NCI-H345 treated with DMSO at 0.1 percent for 48 hours (cell line): ENCODE measurements around the gene CPEB4.

Experiments used
- DNase-seq: peaks from one replicate; lab custom pipeline; 2025; ENCODE audit not compliant: unreplicated experiment; lab: John Stamatoyannopoulos, UW

Gene CPEB4

DNA sequence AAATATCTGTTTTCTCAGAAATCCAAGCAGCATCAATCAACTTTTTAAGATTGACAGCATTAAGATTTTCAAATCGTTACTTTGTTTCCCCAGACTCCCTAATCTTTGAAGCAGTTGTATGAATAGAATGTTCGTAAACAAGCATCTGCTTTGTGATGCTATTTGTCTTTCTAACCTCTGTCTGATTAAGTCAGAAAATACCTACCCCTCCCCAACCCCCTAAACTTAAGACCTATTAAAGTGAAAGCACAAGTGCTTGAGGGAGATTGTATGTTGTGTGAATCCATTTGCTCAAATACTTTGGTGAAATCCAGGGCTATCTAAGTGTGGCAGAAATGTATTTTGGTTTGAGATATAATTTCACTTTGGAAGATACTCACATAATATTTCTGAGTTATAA lies 53.0 kb downstream of the CPEB4 start:
- no peak for DNase-seq

DNA sequence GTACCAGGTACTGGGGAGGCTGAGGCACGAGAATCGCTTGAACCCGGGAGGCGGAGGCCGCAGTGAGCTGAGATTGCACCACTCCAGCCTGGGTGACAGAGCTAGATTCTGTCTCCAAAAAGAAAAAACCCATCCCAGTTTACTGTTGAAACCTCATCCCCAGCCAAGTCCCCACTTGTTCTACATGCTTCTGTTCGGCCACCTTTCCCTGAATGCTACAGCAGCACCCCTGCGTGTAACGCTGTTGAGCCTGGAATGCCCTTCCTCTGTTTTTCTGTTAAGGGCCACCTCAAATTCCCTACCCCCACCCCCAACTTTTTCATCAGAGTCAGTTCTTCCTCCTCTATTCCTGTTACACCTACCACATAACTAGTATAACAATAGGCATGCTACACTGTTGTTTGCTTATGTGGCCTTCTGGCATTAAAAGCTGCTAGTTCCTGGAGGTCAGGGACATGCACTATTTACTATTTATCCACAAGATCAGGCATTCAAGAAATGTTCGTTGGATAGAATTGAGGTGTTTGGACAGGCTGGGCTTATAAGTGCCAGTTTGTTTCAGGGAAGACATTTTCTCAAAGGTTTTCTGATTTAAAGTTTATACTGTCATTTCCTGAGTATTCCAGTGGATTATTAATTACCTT lies 53.7 kb downstream of the CPEB4 start:
- no peak for DNase-seq

GRCh38 chr5:173944511-173944910 lies 56.4 kb downstream of the CPEB4 start:
- DNase-seq, result no peak

- no peak for DNase-seq
Observed at GRCh38 chr5:173945160-173945559, 57.0 kb downstream of the CPEB4 start.

DNA sequence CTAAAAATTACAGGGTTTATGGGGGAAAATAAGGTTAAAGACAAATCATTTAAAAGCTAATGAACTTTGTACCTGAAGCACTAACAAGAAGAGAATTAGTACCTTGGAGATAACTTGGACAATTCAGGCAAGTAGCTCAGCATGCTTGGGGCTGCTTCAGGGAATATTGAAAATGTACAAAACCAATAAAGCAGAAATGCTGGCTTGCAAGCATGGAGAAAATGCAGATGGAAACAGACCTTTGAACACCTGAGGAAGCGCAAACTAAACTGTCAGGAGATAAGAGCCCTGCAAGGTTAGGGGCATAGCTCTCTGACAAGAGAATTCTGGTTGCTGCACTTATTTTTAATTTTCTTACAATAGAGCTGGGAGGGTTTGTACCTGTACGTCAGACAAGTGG lies 58.2 kb downstream of the CPEB4 start:
- no peak for DNase-seq

DNA sequence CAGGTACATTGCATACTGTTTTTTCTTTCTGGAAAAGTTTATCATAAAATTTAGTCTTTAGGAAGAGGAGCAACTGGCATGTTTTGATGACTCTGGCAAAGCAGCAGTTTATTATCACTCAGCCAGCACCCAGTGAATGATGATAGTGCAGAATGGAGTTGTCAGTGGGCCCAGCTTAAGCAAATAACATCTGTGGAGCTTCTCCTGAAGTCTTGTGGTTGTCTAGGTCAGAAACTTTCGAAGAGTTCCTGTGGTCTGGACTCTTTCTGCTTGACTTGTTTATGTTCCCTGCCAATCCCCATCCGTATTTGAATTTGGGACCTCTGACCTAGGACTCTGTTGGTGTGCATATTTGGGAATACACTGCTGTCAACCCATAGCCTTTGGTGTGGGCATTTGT lies 62.7 kb downstream of the CPEB4 start:
- DNase-seq, result no peak

- DNase-seq, result no peak
Observed at GRCh38 chr5:173953528-173954090, 65.5 kb downstream of the CPEB4 start.

GRCh38 chr5:173954671-173955521 lies 66.7 kb downstream of the CPEB4 start:
- no peak for DNase-seq

DNA sequence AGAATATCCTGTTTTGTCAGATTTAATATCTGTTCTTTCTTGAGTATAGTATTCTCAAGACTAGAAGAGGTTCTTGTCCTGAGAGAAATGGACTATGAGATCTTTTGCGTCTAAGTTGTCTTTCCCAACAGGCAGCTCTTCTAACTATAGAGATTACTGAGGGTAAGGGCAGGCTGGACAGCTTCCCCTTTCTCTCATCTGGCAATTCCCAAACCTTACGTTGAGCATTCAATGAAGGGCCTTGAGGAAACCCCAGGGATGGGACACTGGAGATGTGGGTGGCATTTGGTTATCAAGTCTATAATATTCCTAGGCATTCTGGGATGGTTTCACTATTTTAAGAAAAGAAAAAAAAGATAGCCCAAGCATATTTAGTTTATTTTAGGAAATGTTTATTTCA lies 72.8 kb downstream of the CPEB4 start:
- DNase-seq, result no peak

DNA sequence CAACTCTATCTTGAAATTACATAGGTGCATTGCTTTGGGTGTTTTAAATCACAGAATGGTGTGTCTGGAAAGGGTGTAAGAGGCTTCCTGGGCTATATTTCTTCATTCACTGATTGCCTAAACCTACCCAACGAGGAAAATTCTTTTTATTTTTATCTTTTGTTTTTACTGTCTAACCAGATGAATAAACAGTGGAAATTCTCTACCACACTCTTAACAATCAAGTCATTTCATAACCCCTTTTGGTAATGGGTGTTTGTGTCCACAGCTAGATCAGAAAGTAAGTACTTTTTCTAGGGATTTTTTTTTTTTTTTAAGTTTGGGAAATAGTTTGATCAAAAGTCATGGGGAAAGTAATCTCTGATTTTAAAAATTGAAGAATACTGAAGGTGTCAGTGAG lies 73.3 kb downstream of the CPEB4 start:
- DNase-seq, result no peak

DNA sequence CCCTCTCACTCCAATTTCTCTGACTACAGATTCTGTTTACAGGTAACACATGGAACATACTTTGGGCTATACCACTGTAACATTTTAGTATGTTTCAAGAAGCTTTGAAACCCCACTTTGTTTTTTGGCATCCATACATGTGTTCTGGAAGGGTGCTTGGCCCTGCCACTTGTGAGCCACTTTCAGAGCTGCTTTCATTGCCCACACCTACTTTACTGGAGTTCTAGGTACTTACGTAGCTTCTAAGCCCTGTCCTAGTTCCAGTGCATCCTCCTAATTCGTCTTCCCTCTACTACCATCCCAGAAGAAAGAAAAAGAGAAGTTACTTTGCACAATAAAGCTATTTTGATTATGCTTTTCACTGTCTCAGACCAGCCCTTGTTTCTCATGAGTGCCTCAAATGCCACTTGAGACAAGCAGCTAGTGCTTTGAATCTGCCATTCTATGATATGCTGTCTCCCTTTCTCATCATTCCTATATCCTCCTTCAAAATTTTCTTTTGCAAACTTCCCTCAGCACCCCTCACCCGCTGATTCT lies 74.4 kb downstream of the CPEB4 start:
- no peak for DNase-seq

- DNase-seq, result peak; percentile 23
Observed at GRCh38 chr5:173963182-173963838, 75.2 kb downstream of the CPEB4 start.

DNA sequence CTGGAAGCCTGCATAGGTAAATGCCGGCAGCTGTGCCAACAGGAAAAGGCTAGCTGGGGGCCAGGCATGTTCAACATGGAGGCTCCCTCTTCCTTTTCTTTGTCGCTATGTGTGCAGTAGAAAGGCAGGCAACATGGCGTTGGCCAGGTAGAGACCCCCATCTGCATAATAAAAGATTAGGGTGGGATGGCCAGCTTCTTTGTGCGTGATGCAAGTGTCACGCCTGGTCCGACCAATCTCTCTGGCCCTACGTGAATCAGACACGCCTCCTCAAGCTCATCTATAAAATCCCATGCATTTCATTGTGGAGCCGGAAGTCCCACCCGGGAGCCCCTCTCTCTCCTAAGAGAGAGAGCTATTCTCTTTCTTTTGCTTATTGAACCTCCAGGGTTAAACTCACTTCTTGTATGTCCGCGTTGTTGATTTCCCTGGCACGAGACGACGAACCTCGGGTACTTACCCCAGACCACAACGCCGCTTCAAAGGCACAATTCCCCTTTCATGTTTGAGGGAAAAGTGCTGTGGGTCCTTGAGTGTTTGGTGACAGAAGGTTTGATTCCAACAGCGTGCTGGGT lies 75.8 kb downstream of the CPEB4 start:
- peak; percentile 92 for DNase-seq

DNA sequence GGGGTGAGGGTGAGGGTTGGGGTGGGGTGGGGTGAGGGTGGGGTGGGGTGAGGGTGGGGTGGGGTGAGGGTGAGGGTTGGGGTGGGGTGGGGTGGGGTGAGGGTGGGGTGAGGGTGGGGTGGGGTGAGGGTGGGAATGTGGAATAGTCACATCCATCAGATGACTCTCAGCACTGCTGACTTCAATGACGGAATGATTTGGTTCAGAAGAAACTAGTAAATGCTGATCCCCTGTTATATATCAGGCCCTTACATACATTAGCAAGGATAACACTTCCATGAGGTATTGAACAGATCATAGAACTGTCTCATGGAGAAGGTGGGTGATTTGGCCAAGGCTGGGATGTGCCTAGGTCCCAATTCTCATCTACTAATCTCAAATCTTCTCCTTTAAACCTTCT lies 76.4 kb downstream of the CPEB4 start:
- DNase-seq, result no peak

DNA sequence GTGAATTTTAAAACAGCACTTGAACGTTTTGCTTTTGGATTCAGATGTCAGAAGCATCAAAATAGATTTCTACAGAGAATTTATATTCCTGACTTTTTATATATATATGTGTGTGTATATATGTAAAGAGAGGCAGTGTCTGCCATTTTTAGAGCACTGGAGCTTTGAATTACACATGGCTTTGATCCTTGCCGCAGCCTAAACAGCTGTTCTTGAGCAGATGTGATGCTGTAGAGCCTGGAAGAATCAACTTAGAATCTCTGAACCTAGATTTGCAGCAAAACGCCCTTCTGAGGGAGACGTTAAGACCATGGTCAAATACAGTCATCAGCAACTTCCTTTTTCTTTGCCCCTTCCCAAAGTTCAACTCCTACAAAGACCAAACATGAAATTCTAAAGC lies 79.1 kb downstream of the CPEB4 start:
- DNase-seq, result no peak

DNA sequence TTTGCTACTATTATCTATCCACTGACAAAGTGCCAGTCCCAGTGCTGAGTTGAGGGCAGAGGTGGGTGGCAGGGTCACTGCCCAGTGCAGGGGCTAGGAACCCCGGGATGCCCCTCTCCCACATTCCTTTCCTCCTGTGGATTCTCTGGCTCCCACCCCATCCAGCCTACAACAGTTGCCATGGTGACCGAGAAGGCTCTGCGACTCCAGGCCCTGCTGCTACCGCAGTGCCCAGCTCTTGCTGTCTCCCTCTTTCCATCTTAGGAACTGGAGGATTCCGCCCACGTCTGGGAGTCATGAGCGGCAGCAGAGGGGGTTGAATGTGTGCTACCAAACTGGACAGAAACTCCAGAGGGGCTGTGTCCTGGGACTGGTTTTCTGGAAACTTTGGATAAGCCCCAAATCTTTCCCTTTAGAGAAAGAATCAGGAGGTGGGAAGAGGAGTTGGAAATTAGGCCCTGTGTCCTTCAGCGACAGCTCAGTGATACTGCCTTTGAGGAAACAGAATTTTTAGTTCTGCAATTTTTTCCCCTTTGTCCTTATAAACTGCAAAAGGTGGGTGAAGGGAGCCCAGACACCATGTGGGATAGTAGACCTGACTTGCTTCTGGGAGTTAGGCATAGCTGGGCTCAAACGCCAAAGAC lies 80.1 kb downstream of the CPEB4 start:
- no peak for DNase-seq

DNA sequence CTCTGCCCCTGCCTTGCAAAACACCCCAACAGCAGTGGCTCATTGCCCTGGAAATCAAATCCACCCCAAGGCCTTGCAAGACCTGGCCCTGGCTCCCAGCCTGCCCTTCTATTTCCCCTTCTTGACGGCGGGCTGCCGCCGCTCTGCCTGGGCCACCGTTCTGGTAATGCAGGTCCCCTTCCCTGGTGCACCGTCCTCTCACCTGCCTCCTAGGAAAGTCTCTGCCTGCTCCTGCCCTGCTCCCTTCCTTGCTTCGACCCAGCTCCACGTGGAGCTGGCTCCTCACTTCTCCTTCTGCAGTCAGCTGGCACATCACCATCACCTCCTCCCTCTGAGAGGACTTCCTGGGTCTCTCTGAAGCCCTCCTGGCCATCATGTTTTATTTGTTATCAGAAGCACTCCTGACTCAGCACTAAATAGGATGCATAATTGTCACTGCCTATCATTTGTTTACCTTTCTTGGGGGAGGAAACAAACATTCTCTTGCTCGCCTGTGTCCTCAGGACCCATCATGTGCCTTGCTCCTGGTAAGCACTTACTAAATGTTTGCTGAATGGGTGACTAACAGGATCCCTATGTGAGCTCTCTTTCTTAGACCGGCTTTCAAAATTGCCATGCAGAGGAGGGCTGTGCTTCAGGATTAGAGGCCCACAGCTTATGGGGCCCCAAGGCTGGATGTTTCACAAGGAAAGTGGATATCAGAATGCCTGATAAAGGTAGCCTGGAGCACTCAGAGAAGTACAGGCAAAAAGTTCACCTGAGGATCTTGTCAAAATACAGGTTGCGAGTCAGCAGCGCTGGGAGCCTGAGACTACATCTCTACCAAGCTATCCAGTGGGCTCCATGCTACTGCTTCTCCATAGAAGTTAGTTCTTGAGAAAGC lies 81.3 kb downstream of the CPEB4 start:
- peak; percentile 13 for DNase-seq

DNA sequence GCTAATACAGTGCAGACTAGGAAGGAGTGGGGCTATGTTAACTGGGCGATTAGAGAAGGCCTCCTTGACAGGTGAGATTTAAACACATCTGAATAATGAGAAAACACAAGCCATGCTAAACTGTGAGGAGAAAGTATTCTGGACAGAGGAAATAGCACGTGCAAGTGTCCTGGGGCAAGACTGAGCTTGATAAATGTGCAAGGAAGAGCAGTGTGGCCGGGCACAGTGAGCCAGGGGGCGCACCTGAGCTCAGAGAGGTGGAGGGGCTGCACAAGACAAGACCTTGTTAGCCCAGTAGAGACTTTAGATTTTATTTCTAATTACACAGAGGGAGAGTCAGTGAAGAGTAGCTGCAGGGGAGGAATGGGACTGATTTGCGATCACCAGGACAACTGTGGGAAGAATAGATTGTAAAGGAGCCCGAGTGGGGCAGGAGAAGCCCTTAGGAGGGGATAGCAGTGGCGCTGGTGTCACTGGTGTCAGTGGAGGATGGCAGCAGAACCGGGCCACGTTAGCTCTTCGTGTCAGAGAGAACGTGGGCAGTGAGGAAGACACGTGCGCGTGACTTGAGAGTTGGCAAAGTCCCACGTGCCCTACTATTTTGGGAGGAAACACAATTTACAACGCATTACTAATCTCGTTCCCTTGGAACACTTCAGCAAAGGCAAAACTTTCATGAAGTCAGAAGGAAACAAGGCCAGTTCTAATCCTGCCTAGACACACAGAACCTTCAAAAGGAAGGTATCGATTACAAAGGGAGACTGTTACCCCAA lies 82.9 kb downstream of the CPEB4 start:
- DNase-seq, result no peak
